Measurements from ENCODE around the gene IRAK4. TPM values are rescaled to one million over a fixed set of nuclear protein-coding genes. Genes with fewer than 3 reads are reported as not detected.
"Not testable (repeated sequence)": the region's sequence is repeated elsewhere in the genome, so short reads cannot be mapped to it uniquely, and the experiment has no call there.

The IRAK4 gene
- 10 to 100 TPM in 5 of 12 donors, 1 to 10 TPM in 6, not detected in 1; 5.5 to 13.6 (median 10.0) TPM for polyA plus RNA-seq (ENCODE audit: insufficient read length in 12 of 12)
- long read RNA-seq, donor 1, full-length matches to known transcripts, result 2 of 2 reads
- long read RNA-seq, donor 1, partial matches to known transcripts, result 0 of 2 reads
- long read RNA-seq, donor 1, other reads (novel, unspliced or antisense), result 0 of 2 reads
- long read RNA-seq, donor 2, full-length matches to known transcripts, result 1 of 1 reads
- long read RNA-seq, donor 2, partial matches to known transcripts, result 0 of 1 reads
- long read RNA-seq, donor 2, other reads (novel, unspliced or antisense), result 0 of 1 reads
- long read RNA-seq, donor 3, result 0 reads
- long read RNA-seq, donor 4, result 0 reads
- long read RNA-seq, donor 5, result 0 reads
- long read RNA-seq, donor 6, result 0 reads
- long read RNA-seq, donor 7, full-length matches to known transcripts, result 1 of 1 reads
- long read RNA-seq, donor 7, partial matches to known transcripts, result 0 of 1 reads
- long read RNA-seq, donor 7, other reads (novel, unspliced or antisense), result 0 of 1 reads
- long read RNA-seq, donor 8, result 0 reads
- long read RNA-seq, donor 9, partial matches to known transcripts, result 0 of 1 reads
- long read RNA-seq, donor 9, other reads (novel, unspliced or antisense), result 0 of 1 reads
- long read RNA-seq, donor 10, partial matches to known transcripts, result 0 of 1 reads
- long read RNA-seq, donor 10, other reads (novel, unspliced or antisense), result 0 of 1 reads
- long read RNA-seq, donor 11, result 0 reads

DNA sequence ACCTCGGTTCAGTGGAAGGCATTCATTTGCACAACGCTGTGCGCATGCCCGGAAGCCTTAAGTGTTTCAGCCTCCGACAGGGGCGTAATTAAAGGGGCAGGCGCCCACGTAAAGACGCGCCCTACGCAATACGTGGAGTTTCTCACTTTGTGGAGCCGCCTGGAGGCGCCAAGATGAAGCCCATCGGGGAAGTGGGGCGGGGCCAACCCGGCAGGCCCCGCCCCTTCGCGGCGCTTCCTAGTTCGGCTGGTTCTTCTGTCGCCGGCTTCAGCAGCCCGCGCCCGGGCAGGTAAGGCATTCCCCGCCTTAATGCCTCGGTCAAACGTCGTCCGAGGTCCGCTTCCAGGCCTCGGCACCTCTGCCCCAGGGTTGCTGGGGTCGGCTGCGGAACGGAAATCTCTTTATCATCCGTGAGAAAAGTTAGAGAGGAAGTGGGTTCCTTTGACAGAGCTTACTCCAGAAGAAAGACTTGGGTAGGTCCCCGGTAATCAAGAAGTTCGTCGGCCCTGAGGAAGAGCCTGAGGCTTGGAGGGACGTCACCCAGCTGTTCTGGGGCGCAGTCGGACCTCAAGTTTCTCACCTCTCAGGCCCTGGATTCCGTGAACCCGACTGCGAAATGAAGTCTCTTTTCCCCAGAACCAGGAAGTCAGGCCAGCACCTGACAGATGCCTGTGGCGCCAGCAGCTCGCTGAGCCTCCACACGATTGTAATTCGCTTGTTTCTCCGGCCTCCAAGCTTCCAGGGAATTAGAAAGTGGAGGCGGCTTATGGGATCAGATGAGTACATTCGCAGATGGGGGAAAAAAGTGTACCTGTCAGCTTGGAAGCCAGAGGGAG is at the start of gene IRAK4, which contains the start of gene PUS7L:
IRAK4 (plus strand) TSS at position 224 of the 836 bp plus-strand sequence. CDS start 9,161 bp downstream, outside the sequence.
PUS7L (minus strand) TSS at position 63 of the 836 bp plus-strand sequence. CDS start 3,545 bp downstream, outside the sequence.
- DNase-seq, result peak; percentile 97

DNA sequence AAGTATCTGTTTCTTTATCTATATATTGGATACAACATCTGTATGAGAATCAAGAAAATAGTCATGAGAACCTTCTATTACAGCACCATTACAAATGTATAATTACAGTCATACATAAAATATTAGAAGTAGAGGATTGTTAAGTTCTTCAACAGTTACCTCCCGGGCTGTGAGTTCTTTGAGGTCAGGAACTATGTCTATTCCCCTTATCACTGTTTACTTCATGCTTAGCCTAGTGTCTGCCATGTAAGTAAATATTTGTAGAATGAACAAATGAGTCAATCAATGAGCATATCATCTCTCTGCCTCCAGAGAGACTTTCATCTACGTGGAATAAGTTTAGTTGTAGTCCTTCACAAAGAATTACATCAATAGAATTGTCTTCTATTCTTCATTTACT is 47.4 kb upstream of the IRAK4 start:
- no peak for DNase-seq

GRCh38 chr12:43722621-43723020 is 36.1 kb upstream of the IRAK4 start:
- DNase-seq, result no peak

- DNase-seq, result no peak
These were observed 35.6 kb upstream of the IRAK4 start for GRCh38 chr12:43723134-43723533.

DNA sequence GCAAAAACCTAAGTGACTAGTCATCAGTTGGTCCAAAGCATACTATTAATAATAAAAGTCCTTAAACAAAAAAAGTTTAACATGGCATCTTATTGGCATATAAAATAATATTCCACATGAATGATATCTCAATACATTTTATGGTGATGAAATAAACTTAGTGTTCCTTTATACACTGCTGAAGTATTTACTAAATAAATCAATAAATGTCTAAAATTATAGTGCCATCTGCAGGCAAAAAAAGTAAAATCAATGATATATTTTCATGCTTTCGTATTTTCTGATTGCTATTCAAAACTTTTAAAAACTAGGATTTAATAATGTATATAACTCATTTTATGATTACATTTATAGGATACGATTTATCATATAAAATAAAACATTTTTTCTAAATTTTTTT is 30.6 kb upstream of the IRAK4 start:
- no peak for DNase-seq

DNA sequence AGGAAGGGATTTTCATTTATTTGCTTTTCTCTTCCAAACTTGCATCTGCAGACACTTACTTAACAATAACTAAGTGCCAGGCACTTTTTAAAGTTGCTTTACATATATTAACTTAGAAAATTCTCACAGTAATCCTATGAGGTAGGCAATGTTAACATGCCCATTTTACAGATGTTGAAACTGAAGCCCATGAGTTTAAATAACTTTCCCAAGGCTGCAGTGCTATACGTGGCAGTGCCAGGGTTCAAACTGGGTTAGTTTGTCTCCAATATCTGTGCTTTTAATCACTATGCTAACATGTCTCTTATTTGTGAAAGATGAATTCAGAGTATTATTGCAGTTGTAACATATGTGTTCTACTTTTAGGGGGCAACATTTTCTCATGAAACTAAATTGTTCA is 30.1 kb upstream of the IRAK4 start:
- DNase-seq, result no peak

DNA sequence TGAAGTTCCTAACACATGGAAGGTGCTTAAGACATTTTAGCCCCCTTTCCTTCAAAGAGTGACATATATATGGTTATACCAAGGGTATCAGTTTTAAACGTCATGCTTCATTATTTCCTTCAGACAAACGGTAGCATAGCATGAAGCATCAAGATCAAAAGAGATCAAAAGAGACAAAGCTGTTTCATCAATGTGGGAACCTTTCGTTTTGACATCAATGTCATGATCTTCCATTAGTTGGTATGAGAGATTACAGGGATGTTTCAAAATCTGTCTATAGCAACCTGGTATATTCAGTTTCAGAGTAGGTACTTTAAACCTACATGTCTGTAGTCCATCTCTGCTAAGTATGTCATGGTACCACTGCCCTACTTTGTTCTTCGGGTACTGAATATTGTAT is 28.5 kb upstream of the IRAK4 start:
- no peak for DNase-seq

DNA sequence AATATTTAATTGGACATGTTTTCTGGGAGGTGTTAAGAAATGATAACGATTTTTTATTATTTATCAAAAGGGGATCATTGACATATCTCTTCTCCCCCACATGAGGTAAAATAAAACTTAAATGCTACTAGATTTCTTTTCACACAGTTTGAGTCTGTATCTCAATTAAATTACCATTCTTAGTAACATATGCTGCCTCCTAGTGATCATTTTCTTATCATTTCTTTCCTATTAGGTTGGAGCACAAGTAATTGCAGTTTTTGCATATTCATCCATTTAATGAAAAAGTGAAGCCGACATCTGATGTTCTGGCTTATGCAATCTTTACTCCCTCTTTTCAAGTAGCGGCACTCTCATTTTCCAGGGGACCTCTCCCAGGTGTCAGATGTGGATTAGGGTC is 25.1 kb upstream of the IRAK4 start:
- DNase-seq, result no peak

GRCh38 chr12:43736927-43737440 is 21.8 kb upstream of the IRAK4 start:
- DNase-seq, result no peak

- DNase-seq, result no peak
These were observed 21.1 kb upstream of the IRAK4 start for GRCh38 chr12:43737646-43738045.

GRCh38 chr12:43740511-43741100 is 18.1 kb upstream of the IRAK4 start:
- DNase-seq, result no peak

DNA sequence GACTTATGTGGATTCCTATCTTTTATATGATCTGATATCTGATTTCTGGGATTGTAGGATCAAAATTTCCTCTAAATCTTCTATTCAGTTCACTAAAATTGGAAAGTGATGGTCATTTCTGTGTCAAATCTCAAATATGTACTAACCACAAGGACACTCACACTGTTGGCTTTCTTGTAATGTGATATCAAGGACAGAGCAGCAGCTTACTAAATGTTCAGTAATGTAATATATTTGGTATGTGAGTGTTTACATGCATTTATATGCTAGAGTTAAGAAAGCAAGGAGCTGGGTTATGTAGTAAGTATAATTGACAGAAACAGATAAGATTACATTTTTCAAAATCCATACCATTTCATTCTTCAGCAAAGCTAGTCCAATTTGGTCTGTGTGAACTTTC is 16.6 kb upstream of the IRAK4 start:
- no peak for DNase-seq

DNA sequence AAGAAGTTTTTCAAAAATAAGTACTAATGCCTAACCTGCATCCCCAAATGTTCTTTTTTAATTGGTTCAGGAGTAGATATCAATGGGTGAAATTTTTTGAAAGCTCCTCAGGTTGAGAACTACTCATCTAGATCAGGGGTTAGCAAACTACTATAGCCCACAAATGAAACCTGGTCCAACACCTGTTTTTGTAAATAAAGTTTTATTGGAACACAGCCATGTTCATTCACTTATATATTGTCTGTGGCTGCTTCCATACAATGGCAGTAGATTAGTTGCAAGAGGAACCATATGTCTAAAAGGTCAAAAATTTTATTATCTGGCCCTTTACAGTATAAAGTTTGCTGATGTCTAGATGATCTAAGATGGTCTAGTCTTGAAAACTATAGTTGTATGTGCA is 13.9 kb upstream of the IRAK4 start:
- DNase-seq, result no peak

DNA sequence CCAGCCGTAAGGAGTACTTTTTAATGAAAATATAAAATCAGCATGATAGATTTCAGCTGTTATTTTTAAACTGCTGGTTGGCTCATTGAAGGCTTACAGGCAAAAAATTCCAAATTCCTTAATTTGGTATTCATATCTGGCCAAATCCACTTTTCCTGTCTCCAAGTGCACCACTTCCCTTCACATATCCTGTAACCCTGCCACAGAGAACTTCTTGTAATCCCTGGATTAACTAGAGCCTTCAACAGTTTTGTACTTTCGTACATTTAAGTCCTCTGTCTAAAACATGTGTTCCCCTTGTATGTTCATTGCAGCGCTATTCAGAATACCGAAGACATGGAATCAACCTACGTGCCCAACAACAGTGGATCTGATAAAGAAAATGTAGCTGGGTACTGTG is 9.7 kb upstream of the IRAK4 start:
- DNase-seq, result no peak

DNA sequence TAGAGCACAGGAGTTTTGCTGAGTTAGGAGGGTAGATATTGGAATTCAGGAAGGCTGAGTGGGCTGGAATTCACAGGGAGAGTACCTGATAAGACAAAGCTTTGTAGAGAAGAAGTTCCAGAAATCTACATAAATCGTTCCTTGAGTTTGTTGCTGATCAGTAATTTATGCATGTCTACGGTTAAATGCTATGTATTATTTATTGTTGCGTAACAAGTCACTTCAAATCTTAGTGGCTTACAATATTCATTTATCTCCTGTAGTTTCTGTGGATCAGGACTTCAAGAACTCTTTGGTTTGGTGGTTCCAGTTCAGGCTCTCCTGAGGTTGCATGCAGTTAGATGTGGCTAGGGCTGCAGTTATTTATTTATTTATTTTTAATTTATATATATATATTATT is 7.9 kb upstream of the IRAK4 start:
- no peak for DNase-seq

DNA sequence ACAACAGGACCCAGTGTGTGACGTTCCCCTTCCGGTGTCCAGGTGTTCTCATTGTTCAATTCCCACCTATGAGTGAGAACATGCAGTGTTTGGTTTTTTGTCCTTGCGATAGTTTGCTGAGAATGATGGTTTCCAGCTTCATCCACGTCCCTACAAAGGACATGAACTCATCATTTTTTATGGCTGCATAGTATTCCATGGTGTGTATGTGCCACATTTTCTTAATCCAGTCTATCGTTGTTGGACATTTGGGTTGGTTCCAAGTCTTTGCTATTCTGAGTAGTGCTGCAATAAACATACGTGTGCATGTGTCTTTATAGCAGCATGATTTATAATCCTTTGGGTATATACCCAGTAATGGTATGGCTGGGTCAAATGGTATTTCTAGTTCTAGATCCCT is 7.4 kb upstream of the IRAK4 start:
- DNase-seq, result not testable (repeated sequence)

DNA sequence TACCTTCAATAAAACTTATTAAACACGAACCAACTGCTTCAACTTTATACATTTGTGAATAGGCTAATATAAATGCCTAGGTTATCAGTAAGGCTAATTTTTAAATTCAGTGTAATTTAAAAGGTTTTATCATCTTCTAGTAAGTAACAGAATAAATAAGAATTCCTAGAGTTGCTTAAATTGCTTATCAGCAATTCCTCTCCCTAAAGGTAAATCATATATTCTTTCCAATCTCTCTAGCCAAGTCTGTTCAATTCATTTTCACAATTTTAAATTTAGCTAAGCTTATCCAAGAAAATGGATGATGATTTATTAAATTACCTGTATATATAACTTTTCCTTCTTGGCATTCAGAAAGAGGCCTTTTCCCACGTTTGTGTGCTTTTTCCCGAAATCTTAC is 4.7 kb upstream of the IRAK4 start:
- DNase-seq, result no peak

GRCh38 chr12:43758247-43758727 is 464 bp upstream of the IRAK4 start:
- no peak for DNase-seq

GRCh38 chr12:43760396-43760795 is 1.6 kb downstream of the IRAK4 start:
- no peak for DNase-seq

DNA sequence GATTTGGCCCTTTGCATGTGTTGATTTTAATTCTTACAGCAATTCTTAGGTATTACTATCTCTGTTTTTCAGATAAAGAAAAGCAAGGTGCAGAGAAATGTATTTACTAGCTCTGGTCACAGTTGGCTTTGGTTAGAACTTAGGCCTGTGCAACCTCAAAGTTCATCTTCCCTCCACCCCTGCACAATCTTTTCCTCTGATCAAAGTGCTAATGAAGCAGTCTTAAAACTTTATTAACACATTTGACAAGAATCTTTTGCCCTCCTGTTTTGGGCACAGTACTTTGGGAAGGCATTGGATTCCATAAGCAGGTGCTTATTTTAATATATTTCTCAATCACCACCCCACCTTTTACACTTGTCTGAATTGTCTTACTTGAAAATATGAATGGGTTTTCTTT is 2.7 kb downstream of the IRAK4 start:
- DNase-seq, result no peak

DNA sequence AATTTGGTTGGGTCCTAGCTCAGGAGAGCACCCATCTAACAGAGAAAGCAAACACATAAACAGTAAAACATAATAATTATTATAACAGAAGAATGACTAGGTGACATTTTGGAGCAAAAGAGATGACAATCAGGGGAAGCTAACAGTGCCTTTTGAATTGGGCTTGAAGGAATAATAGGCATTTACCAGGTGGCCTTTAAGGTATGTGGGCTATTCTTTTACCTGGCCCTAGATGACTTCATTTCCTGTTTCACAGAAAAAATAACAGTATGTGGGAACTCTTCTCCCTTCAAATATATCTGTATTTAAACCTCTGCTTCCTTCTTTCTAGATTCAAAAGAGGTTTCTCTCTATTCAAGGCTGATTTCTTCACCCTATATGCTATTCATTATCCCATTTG is 3.8 kb downstream of the IRAK4 start:
- DNase-seq, result no peak
